ENCODE results near the gene SYNJ2.

The SYNJ2 gene

DNA sequence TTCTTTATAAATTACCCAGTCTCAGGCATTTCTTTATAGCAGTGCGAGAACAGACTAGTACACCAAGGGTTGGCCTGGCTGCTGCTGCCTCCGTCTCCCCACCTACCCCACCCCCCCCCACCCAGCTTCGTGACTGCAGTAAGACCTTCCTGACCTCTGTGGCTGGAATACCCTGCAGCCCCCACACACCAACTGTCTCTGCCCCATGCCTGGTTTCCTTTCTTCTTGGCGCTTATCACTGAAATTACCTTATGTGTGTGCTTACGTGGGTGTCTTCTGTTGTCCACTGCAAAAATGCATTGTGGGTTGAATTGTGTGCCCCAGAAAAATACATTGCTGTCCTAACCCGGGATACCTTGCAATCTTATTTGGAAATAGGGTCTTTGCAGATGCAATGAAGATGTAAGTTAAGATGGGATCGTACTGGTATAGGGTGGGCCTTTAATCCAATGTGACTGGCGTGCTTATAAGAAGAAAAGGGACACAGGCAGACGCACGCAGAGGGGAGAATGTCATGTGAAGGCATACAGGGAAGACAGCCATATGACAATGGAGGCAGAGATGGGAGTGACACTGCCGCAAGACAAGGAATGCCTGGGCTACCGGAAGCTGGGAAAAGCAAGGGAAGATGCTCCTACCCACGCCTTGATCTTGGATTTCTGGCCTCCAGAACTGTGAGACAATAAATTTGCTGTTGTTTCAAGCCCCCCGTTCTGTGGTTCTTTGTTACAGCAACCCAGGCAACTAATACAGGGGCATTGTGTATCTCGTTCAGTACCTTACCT, 15.4 kb downstream of the SYNJ2 start:
- peaks cover 0 to 7% (median 0%) of the 10 kb centered on the region in 11 experiments; a peak in 1 of 22 replicates for H4K20me1 ChIP-seq
- no peak for TF ChIP-seq Cebpa-rat (IDR thresholded peaks at IDR 0.05)
- H3K9me3 ChIP-seq (replicated peaks in 1 of 11): peaks cover 0 to 9% (median 3%) of the 10 kb centered on the region in 11 experiments; a peak in 3 of 22 replicates
- H3K27ac ChIP-seq: no peak overlapping the region
- peak overlapping the region in 6 of 11 experiments; percentile 27 to 56 (median 40); a peak in 4 of 22 replicates for H3K4me2 ChIP-seq
- no peaks in the 10 kb centered on the region for H3K36me3 ChIP-seq
- no peak overlapping the region for H3K4me3 ChIP-seq
- H3K27me3 ChIP-seq: no peaks in the 10 kb centered on the region
- H3K4me1 ChIP-seq: peaks cover 0 to 24% (median 13%) of the 10 kb centered on the region in 10 experiments; a peak in 13 of 20 replicates
- H3K9ac ChIP-seq: no peak overlapping the region

DNA sequence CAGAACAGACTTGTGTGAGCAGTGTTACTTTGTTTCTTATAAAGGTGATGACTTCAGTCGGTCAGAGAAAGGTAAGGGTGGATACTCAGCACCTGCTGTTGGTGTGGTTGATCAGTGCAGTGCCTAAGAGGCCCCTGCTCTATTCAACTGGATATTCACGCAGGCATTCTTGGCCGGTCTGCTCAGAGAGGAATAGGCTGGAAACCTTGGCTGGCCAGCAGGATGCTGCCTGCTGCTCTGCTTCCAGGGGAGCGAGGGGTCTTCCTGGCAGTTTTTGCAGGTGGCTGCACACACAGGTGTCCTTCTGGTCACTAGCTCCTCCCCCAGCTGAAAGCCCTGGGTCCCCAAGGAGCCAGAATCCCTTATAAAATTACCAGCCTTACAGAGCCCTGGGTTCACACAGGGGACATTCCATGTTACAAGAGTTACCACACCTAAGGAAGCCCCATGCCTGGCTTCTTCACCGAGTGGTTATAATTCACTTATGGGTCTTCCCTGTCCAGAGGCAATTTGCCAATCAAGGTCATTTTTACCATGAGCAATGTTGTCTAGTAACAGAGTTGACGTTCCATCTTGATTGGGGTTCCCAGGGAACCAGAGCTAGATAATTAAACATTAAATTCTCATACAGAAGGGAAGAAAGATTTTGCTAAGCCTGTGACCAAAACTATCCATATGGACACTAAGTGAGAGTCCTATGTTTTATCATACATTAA, 16.4 kb downstream of the SYNJ2 start:
- Histone ChIP-seq H3K36me3 (no peaks in the 10 kb centered on the region), H3K27me3 (no peaks in the 10 kb centered on the region), H3K4me3 (no peak overlapping the region), H4K20me1 (peaks cover 0 to 12% (median 0%) of the 10 kb centered on the region in 11 experiments; a peak in 1 of 22 replicates), H3K9me3 (replicated peaks in 1 of 11) (peaks cover 0 to 11% (median 5%) of the 10 kb centered on the region in 11 experiments; a peak in 3 of 22 replicates), H3K9ac (no peak overlapping the region), H3K27ac (no peak overlapping the region), H3K4me2 (peak overlapping the region in 3 of 11 experiments; percentile 12 to 29 (median 22); a peak in 2 of 22 replicates), H3K4me1 (peaks cover 5 to 33% (median 20%) of the 10 kb centered on the region in 10 experiments)
- no peak for TF ChIP-seq Cebpa-rat (IDR thresholded peaks at IDR 0.05)

DNA sequence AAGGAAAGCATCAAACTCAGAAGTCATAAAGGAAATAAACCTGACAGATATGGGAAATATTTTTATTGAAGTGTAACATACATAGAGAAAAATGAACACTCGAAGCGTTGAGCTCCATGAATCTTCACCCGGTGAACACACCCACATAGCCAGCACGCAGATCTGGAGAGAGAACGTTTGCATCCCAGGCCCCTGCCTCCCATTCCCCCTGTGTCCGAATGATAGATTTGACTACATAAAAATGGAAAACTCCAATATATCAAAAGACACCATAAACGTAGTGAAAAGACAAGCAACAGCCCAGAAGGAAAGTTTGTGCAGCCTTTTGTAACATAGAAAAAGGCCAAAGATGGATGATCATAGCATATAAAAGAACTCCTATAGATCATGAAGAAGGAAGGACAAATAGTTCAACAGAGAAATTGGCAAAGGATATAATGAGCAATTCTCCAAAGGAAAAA, 17.1 kb downstream of the SYNJ2 start:
- Histone ChIP-seq H3K4me2 (peak overlapping the region in 3 of 11 experiments; percentile 8 to 30 (median 21); a peak in 2 of 22 replicates), H4K20me1 (peaks cover 0 to 12% (median 0%) of the 10 kb centered on the region in 11 experiments; a peak in 2 of 22 replicates), H3K27ac (no peak overlapping the region), H3K4me3 (no peak overlapping the region), H3K9me3 (replicated peaks in 1 of 11) (peaks cover 0 to 11% (median 5%) of the 10 kb centered on the region in 11 experiments; a peak in 3 of 22 replicates), H3K36me3 (no peaks in the 10 kb centered on the region), H3K27me3 (peaks cover 0 to 5% (median 0%) of the 10 kb centered on the region in 11 experiments; a peak in 1 of 22 replicates), H3K9ac (no peak overlapping the region), H3K4me1 (peaks cover 12 to 40% (median 27%) of the 10 kb centered on the region in 10 experiments)
- TF ChIP-seq Cebpa-rat (IDR thresholded peaks at IDR 0.05): no peak

DNA sequence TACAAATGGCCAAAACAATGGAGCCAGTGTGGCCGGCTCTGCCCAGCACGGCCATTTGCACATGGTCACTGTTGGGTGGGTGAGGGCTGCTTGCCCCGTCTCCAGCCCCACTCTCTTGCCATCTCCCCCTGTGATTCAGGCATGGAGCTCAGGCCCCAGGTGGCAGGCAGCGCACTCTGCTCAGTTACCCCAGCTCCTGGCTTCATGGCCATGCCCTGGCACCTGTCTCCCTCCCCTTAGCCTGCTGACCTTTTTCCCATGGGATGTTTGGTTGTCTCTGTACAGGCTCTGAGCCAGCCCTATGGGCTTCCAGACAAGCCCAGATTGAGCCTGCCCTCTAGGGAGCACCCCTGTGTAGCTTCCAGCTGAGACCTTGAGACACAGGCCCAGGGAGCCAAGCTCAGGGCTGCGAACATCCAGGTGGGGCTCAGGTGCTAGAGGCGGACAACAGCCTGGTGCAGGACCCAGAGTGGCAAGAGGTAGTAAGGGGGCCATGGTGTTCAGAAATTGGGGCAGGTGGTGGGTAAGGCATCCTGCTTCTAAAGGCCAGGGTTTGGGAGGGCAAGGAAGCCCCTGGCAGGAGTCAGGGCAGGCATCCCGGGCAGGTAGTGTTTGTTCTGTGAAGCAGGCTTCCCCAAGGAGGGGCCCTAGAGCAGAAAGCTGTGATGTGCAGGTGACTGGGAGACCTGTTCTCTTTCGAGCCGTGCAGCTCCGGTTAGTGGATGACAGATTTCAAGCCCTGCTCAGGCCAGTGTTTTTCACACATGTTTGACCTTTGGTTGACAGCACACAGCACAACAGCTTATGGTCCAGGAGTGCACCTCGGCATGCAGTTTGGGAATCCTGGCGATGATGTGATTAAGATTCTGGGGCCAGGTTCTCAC, 17.7 kb downstream of the SYNJ2 start:
- no peak overlapping the region for H3K9ac ChIP-seq
- H3K4me3 ChIP-seq: no peak overlapping the region
- peaks cover 0 to 11% (median 5%) of the 10 kb centered on the region in 11 experiments; a peak in 3 of 22 replicates for H3K9me3 ChIP-seq (replicated peaks in 1 of 11)
- H3K27me3 ChIP-seq: peaks cover 0 to 5% (median 0%) of the 10 kb centered on the region in 11 experiments; a peak in 1 of 22 replicates
- H3K4me2 ChIP-seq: peak overlapping the region in 5 of 11 experiments; percentile 8 to 32 (median 24); a peak in 5 of 22 replicates
- no peaks in the 10 kb centered on the region for H3K36me3 ChIP-seq
- H4K20me1 ChIP-seq: peaks cover 0 to 12% (median 0%) of the 10 kb centered on the region in 11 experiments; a peak in 2 of 22 replicates
- no peak for TF ChIP-seq Cebpa-rat (IDR thresholded peaks at IDR 0.05)
- no peak overlapping the region for H3K27ac ChIP-seq
- peaks cover 18 to 45% (median 34%) of the 10 kb centered on the region in 10 experiments for H3K4me1 ChIP-seq

DNA sequence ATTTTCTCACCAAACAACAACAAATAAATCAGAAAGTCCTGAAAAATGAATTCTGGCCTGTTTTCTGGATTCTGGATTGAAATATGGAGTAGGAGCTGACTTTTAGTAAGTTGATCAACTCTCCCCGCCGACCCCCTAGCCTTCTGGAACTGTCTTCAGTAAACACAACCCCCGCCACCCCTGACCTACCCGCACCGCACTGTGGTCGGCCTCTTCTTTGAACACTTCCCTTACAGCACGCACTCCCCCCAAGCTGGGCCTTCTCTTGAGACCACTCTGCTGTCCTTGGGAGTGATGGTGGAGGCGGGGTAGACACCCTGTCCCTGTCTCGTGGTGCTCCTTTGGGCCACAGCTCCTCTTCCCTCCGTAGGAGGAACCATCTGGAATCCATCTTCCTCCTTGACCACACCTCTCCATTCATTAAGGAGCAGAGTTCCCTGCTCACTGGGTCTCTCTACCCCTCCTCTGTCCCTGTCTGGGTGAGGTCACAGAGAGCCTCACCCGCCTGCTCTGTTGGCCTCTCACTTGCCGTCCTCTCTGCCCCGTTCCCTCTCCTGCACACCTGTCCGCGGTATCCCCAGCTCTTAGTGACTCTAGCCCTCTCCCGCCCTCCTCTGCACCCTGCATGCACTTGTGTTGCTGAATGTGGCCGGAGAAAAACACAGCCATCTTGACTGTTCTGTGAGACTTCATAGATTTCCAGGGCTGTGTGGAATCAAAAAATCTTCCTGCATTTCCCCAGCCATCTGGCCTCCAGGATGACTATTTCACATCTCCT, 19.1 kb downstream of the SYNJ2 start:
- no peak for TF ChIP-seq Cebpa-rat (IDR thresholded peaks at IDR 0.05)
- no peak overlapping the region for H3K9ac ChIP-seq
- peaks cover 0 to 11% (median 5%) of the 10 kb centered on the region in 11 experiments; a peak in 3 of 22 replicates for H3K9me3 ChIP-seq (replicated peaks in 1 of 11)
- peaks cover 0 to 12% (median 0%) of the 10 kb centered on the region in 11 experiments; a peak in 2 of 22 replicates for H4K20me1 ChIP-seq
- peaks cover 0 to 5% (median 0%) of the 10 kb centered on the region in 11 experiments; a peak in 1 of 22 replicates for H3K27me3 ChIP-seq
- no peak overlapping the region for H3K4me2 ChIP-seq
- peaks cover 27 to 46% (median 37%) of the 10 kb centered on the region in 10 experiments for H3K4me1 ChIP-seq
- H3K4me3 ChIP-seq: no peak overlapping the region
- no peak overlapping the region for H3K27ac ChIP-seq
- H3K36me3 ChIP-seq: no peaks in the 10 kb centered on the region

DNA sequence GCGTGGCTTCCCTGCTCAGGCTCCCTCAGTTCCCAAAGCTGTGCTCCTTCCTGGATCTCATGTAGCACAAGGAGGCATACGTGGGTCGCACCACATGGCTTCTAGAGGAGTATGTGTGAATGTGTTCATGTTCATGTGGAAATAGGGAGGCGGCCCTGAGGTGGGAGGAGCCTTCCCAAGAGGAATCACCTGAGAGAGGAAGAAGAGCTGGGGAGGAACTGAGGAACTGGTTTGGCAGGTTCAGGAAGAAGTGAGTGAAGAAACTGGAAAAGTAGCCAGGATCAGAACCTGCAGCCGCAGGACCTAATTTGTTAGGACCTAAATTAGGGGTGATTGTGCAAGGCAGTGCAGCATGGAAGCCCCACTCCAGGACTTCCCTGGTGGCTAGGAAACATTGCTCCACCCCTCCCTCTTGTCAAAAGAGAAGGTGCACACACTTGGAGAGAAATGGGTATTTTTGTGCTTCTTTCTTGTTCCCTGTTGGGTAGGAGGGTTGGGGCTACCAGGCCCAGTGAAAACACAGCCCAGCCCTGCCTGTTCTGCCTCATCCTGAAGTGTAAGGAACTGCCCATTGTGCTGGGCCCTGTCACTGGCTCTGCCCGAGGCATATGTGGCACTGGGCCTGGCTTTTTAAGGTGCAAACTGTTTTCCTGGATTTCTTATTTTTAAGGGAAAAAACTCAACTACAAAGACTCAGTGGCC, 20.7 kb downstream of the SYNJ2 start:
- Histone ChIP-seq H3K27ac (peak overlapping the region in 2 of 11 experiments; percentile 7 to 11; a peak in 2 of 22 replicates), H3K4me3 (no peak overlapping the region), H4K20me1 (peaks cover 0 to 12% (median 0%) of the 10 kb centered on the region in 11 experiments; a peak in 2 of 22 replicates), H3K36me3 (no peaks in the 10 kb centered on the region), H3K9ac (peak overlapping the region in 2 of 11 experiments; percentile 16 to 35; a peak in 2 of 22 replicates), H3K4me2 (peak overlapping the region; percentile 56 to 82 (median 65); a peak in 20 of 22 replicates), H3K27me3 (peaks cover 0 to 5% (median 0%) of the 10 kb centered on the region in 11 experiments; a peak in 1 of 22 replicates), H3K4me1 (peaks cover 24 to 36% (median 30%) of the 10 kb centered on the region in 10 experiments), H3K9me3 (replicated peaks in 1 of 11) (peaks cover 0 to 11% (median 5%) of the 10 kb centered on the region in 11 experiments; a peak in 3 of 22 replicates)
- no peak for TF ChIP-seq Cebpa-rat (IDR thresholded peaks at IDR 0.05)

Measured in BLaER1 treated with 17β-estradiol and CSF1 and Interleukin-3, amounts not matched to agents 10 nM and 100 nM (cell line).